GM12892 (cell line): ENCODE results near the gene DNMT3B.
"Not testable (repeated sequence)": the region's sequence is repeated elsewhere in the genome, so short reads cannot be mapped to it uniquely, and the experiment has no call there.

ENCODE experiments used
- POLR2A ChIP-seq: IDR thresholded peaks from 2 replicates; pipeline ENCODE4 v1.6.1; 2011; ENCODE audit warnings: low read depth, low read length, control low read depth
- POLR2AphosphoS5 ChIP-seq: IDR thresholded peaks from 2 replicates; pipeline ENCODE4 v1.6.1; 2011; ENCODE audit warnings: low read depth, low read length, control low read depth

DNA sequence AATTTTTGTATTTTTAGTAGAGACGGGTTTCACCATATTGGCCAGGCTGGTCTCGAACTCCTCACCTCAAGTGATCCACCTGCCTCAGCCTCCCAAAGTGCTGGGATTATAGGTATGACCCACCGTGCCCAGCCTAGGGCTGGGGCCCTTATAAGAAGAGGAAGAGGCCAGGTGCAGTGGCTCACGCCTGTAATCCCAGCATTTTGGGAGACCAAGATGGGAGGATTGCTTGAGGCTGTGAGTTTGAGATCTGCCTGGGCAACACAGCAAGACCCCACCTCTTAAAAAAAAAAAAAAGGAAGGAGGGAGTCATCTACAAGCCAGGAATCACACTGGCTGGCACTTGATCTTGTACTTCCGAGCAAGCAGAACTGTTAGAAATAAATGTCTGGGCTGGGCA is 32.9 kb upstream of the DNMT3B start:
- TF ChIP-seq POLR2A, POLR2AphosphoS5: not testable (repeated sequence)
